PC-3 (cell line): ENCODE measurements around the gene IL4. TPM values are rescaled to one million over a fixed set of nuclear protein-coding genes. Genes with fewer than 3 reads are reported as not detected.

Source experiments
- ATAC-seq: fragments of 200-7000 bp; cut with Tn5 transposase; 2 replicates; pipeline ENCODE4 v1.9.1; 2020; ENCODE audit warnings: mild to moderate bottlenecking, moderate library complexity
- BruUV-seq: library from RNA; stranded (reverse); fragments of 400-500 nt; replicated peaks from 2 replicates; lab custom pipeline; 2021; lab: Mats Ljungman, UMichigan
- CTCF ChIA-PET: fragments of 300-600 bp; sonication (Branson Sonifier 250); formaldehyde crosslinking; loops from one replicate; lab custom pipeline; 2022; ENCODE audit warnings: antibody characterized with exemption; lab: Charles Lee
- POLR2A ChIA-PET: fragments of 300-600 bp; sonication (Branson Sonifier 250); formaldehyde crosslinking; loops from one replicate; lab custom pipeline; 2022; ENCODE audit warnings: antibody characterized with exemption; ENCODE audit not compliant: unreplicated experiment; lab: Charles Lee
- DNase-seq: peaks from one replicate; pipeline ENCODE4 v3.0.0-alpha.2; 2015
- H2AFZ ChIP-seq: fragments of 300-600 bp; sonication (generic); 2 replicates; pipeline ENCODE4 v1.6.0; 2016; ENCODE audit warnings: antibody characterized with exemption, low read length
- H3F3A ChIP-seq: fragments of 300-600 bp; sonication (generic); one replicate; pipeline ENCODE4 v1.6.0; 2017; ENCODE audit warnings: antibody characterized with exemption, low read length, control low read depth, mild to moderate bottlenecking; ENCODE audit not compliant: unreplicated experiment
- H3K27ac ChIP-seq: fragments of 300-600 bp; sonication (generic); 2 replicates; pipeline ENCODE4 v1.5.1; 2016; ENCODE audit warnings: mild to moderate bottlenecking, low read length
- H3K27me3 ChIP-seq: fragments of 300-600 bp; sonication (generic); 2 replicates; pipeline ENCODE4 v1.6.1; 2016; ENCODE audit warnings: low read length, mixed read lengths
- H3K36me3 ChIP-seq: fragments of 300-600 bp; sonication (generic); 2 replicates; pipeline ENCODE4 v1.6.1; 2016; ENCODE audit warnings: low read depth, mixed run types, low read length, mixed read lengths
- H3K4me1 ChIP-seq: fragments of 300-600 bp; sonication (generic); 2 replicates; pipeline ENCODE4 v1.5.1; 2016; ENCODE audit warnings: low read length; ENCODE audit not compliant: insufficient read depth
- H3K4me2 ChIP-seq: fragments of 300-600 bp; sonication (generic); 2 replicates; pipeline ENCODE4 v1.6.0; 2016; ENCODE audit warnings: low read length
- H3K4me3 ChIP-seq: fragments of 300-600 bp; sonication (generic); 2 replicates; pipeline ENCODE4 v1.5.1; 2016; ENCODE audit warnings: mild to moderate bottlenecking, low read length, mixed read lengths
- H3K79me2 ChIP-seq: fragments of 300-600 bp; sonication (generic); 2 replicates; pipeline ENCODE4 v1.6.1; 2017; ENCODE audit warnings: low read length, mixed read lengths
- H3K9ac ChIP-seq: fragments of 300-600 bp; sonication (generic); 2 replicates; pipeline ENCODE4 v1.6.0; 2016; ENCODE audit warnings: mild to moderate bottlenecking, low read length
- H3K9me2 ChIP-seq: fragments of 300-600 bp; sonication (generic); replicated peaks from 2 replicates; pipeline ENCODE4 v1.6.1; 2016; ENCODE audit warnings: mixed run types, low read length, mixed read lengths
- H3K9me3 ChIP-seq: fragments of 300-600 bp; sonication (generic); 2 replicates; pipeline ENCODE4 v1.6.1; 2016; ENCODE audit warnings: low read length, mixed read lengths
- H4K20me1 ChIP-seq: fragments of 300-600 bp; sonication (generic); 2 replicates; pipeline ENCODE4 v1.6.1; 2016; ENCODE audit warnings: low read length, mixed read lengths
- EZH2 ChIP-seq: fragments of 300-600 bp; sonication (generic); IDR thresholded peaks from one replicate; pipeline ENCODE4 v1.6.1; 2017; ENCODE audit warnings: antibody characterized with exemption, mild to moderate bottlenecking, low read length; ENCODE audit not compliant: unreplicated experiment
- EZH2phosphoT487 ChIP-seq: fragments of 300-600 bp; sonication (generic); IDR thresholded peaks from 2 replicates; pipeline ENCODE4 v1.6.1; 2018; ENCODE audit warnings: mild to moderate bottlenecking, antibody characterized with exemption, low read length, borderline replicate concordance
- intact Hi-C: fragments of 100-400 bp; cut with micrococcal nuclease; formaldehyde crosslinking; loops from 2 replicates; pipeline ENCODE4 v1.9.0; 2023
- total RNA-seq: library from RNA; depleted of rRNA; stranded (reverse); fragments of >200 nt; gene quantifications from 2 replicates; pipeline ENCODE4 v1.2.3, GENCODE V29; 2014
- TF ChIP-seq, protein P1 (sequence below): fragments of 300-600 bp; sonication (generic); conservative IDR thresholded peaks from 2 replicates; pipeline ENCODE4 v1.5.1; 2017; ENCODE audit warnings: antibody characterized with exemption, low read depth, mild to moderate bottlenecking, low read length

Gene IL4
- total RNA-seq, 1 experiment from 2014 or later = not detected

DNA sequence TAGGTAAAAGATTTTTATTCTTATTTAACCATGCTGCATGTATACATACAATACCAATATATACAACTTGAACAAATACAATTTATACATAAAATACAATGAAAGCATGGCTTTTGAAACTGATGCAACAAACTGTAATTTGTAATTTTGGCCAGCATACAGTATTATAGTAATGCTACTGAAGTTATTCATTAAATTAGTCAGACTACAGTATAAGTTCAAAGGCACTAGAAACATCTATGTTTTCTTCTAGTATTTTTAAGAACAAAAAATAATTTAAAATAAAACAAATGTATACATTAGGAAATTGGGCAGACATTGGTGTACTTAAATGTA is 18.8 kb downstream of the IL4 start:
- Histone ChIP-seq H3K4me3 (no peak overlapping the region), H4K20me1 (no peaks in the 10 kb centered on the region), H3K36me3 (no peaks in the 10 kb centered on the region), H3K9ac (no peak overlapping the region), H3K4me2 (no peak overlapping the region), H3K27me3 (no peaks in the 10 kb centered on the region), H3K79me2 (no peaks in the 10 kb centered on the region), H3K4me1 (no peaks in the 10 kb centered on the region), H3F3A (no peaks in the 10 kb centered on the region), H3K9me3 (no peaks in the 10 kb centered on the region), H3K27ac (no peak overlapping the region), H2AFZ (no peak overlapping the region), H3K9me2 (no peaks in the 10 kb centered on the region)
- no peak for ATAC-seq
- CTCF ChIA-PET = no interaction called here
- TF ChIP-seq, protein P1, sequence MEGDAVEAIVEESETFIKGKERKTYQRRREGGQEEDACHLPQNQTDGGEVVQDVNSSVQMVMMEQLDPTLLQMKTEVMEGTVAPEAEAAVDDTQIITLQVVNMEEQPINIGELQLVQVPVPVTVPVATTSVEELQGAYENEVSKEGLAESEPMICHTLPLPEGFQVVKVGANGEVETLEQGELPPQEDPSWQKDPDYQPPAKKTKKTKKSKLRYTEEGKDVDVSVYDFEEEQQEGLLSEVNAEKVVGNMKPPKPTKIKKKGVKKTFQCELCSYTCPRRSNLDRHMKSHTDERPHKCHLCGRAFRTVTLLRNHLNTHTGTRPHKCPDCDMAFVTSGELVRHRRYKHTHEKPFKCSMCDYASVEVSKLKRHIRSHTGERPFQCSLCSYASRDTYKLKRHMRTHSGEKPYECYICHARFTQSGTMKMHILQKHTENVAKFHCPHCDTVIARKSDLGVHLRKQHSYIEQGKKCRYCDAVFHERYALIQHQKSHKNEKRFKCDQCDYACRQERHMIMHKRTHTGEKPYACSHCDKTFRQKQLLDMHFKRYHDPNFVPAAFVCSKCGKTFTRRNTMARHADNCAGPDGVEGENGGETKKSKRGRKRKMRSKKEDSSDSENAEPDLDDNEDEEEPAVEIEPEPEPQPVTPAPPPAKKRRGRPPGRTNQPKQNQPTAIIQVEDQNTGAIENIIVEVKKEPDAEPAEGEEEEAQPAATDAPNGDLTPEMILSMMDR = no peak
- TF ChIP-seq EZH2 = no peak
- TF ChIP-seq EZH2phosphoT487 = no peak
- no peak for DNase-seq
- POLR2A ChIA-PET = no interaction called here
- intact Hi-C loops = no loop called here
- no TSS peak for BruUV-seq

DNA sequence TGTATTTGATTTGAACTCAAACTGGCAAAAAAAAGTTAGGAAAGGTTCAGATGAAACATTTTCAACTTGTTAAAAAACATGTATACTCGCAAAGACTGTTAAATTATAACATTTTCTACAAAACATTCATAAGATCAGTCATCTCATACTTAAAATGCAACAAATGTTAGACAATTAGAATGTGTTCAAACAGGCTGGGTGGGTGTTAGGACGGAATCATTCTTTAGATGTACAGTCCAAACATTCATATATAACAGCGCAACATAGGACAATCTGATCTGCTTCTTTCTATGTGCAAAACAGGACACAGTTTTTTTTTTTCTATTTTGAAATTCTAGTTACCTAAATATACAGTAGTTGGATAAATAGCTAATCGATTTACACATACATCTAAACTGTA is 22.2 kb downstream of the IL4 start:
- Histone ChIP-seq H3K36me3 (no peaks in the 10 kb centered on the region), H3K9me3 (no peaks in the 10 kb centered on the region), H3K4me2 (no peak overlapping the region), H3K79me2 (no peaks in the 10 kb centered on the region), H3K4me3 (no peak overlapping the region), H4K20me1 (no peaks in the 10 kb centered on the region), H3K27ac (no peak overlapping the region), H3K9ac (no peak overlapping the region), H3K9me2 (no peaks in the 10 kb centered on the region), H2AFZ (no peak overlapping the region), H3K27me3 (no peaks in the 10 kb centered on the region), H3F3A (no peaks in the 10 kb centered on the region), H3K4me1 (no peaks in the 10 kb centered on the region)
- no TSS peak for BruUV-seq
- TF ChIP-seq EZH2 (no peak), EZH2phosphoT487 (no peak)
- TF ChIP-seq, protein P1 = no peak
- ChIA-PET CTCF (no interaction called here), POLR2A (no interaction called here)
- intact Hi-C loops = no loop called here
- no peak for DNase-seq
- ATAC-seq = no peak

DNA sequence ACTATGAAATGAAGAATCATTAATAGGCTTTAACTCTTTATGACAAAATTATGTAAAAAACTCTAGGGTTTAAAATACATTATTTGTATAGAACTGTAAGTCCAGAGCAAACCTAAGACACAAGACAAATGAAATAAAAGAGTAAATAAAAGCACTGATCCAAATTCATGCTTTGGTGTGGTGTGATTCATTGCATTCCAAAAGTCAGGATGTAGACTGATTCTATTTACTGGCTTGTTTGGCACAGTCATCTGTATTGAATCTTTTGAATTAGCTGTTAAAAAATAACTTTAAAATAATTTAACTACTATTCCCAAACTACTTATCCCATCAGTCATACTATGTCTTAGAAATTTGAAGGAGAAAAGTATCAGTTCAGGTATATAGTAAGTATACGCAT is 31.1 kb downstream of the IL4 start:
- ATAC-seq (peak; percentile 95), DNase-seq (peak; percentile 56)
- H3K4me1 ChIP-seq = peaks cover 15% of the 10 kb centered on the region
- no peaks in the 10 kb centered on the region for H3F3A ChIP-seq
- H3K27me3 ChIP-seq = no peaks in the 10 kb centered on the region
- no peak overlapping the region for H3K4me3 ChIP-seq
- H3K4me2 ChIP-seq = peak overlapping the region; percentile 45; the same call in 1 of the 2 replicates
- no peak overlapping the region for H3K9ac ChIP-seq
- no TSS peak for BruUV-seq
- no peak overlapping the region for H3K27ac ChIP-seq
- no peaks in the 10 kb centered on the region for H3K9me2 ChIP-seq
- CTCF ChIA-PET = interaction anchor here (0.7 kb wide), 1 partner anchor 179 kb away, joined by 3 read pairs; no protein-coding TSS in a partner anchor
- H3K9me3 ChIP-seq = no peaks in the 10 kb centered on the region
- H3K79me2 ChIP-seq = no peaks in the 10 kb centered on the region
- no peaks in the 10 kb centered on the region for H4K20me1 ChIP-seq
- POLR2A ChIA-PET = no interaction called here
- intact Hi-C loops = no loop called here
- no peaks in the 10 kb centered on the region; the same call in none of the 2 replicates for H3K36me3 ChIP-seq
- no peak overlapping the region for H2AFZ ChIP-seq
- TF ChIP-seq EZH2 (no peak), EZH2phosphoT487 (no peak)
- TF ChIP-seq, protein P1 = no peak
